Stimulated activated CD4-positive, alpha-beta T cell treated with anti-CD3 and anti-CD28 coated beads, Interleukin-4, amount 100 ng/mL, for 1 hour (primary cell): ENCODE measurements around the gene C7.
"Not testable (repeated sequence)": the region's sequence is repeated elsewhere in the genome, so short reads cannot be mapped to it uniquely, and the experiment has no call there.

Source experiments
- DNase-seq: peaks from one replicate; pipeline ENCODE4 v3.0.0-alpha.2; 2020

Gene C7

DNA sequence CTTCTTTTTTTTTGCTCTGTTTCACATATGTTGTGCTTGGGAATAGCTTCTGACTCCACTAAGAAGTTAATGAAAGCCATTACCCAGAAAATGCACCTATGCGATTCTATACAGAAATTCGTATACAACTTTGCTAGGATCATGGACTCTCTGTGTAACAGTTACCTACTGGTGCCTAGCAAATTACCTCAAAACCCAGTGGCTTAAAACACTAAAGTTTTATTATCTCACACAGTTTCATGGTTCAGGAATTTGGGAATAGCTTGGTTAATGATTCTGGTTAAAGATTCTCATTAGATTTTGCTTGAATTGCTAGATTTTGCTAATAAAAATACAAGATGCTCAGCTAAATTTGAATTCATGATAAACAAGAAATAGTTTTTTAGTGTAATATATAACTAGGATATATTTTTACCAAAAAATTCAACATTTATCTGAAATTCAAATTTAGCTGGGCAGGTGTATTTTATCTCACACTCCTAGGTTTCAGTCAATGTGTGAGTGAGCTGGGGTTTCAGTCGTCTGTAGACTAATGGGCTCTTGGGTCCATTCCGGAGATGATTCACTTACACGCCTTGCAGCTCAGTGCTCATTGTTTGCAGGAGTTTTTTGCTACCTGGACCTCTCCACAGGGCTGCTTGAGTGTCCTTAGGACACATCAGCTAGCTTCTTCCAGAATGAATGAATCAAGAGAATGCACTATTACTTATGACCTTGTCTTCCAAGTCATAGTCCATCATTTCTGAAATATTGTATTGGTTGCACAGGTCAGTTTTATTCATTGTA lies 86.7 kb downstream of the C7 start:
- no peak for DNase-seq

DNA sequence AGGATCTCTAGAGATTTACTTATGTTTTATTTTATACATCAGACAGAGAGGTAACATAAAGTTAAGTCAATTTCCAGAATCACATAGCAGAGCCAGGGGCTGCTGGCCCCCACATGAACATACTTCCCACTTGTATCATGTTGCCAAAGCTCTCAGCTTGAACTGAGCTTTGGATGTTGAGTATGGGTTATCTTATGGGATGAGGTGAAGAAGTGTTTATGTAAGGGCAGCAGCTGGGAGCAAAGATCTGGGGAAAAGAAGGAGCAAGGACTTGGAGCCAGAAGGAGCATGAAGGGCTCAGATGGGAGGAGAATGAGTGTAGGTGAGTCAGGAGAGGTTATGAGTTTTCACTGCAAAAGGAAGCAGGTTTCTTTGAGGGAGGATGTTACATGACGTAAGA lies 89.8 kb downstream of the C7 start:
- no peak for DNase-seq

DNA sequence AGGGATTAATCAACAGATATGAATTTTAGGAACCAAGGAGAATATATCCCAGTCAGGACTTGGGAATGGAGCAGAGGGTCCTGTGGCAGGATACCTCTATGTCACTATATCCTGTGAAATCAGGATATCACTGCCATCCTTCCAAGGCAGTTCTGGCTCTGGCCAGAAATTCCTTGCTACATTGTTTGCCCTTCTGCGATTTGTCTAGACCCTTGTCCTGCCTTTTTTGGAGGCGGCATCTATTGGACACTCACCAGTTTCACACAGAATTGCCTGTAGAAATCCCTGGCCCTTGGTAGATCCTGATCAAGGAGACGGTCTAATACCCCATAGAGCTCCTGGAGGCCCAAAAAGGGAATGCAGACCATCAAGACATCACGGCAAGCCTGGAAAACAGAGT lies 90.7 kb downstream of the C7 start:
- DNase-seq, result no peak

DNA sequence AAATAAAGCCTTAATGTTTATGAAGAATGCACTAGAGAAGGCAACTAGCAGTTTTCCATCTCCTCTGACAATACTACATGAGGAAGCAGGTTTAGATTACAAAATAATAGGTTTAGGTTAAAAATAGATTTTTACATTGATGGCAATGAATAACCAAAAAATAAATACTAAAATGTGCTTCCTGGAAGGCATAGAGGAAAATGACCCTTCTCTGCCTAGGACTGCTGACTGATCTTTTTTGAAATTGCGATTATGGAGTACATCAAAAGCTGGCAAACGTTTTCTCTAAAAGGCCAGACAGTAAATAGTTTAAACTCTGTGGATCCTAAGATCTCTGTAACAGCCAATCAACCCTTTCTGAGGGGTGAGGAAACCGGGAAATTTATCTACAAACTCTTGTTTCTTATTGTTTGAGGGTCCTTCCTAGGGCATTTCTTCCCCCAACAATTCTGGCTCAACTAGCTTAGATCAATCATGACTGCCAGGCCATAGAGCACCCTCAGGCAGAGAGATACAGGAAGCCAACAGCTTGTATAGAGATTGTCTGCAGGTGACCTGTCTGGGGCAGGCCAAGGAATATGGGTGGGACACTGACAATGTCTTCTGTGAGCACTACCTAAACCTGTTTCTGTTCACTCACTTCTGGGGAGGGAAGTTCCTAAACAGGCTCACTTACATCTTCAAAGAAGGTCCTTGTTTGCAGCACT lies 94.5 kb downstream of the C7 start:
- no peak for DNase-seq

DNA sequence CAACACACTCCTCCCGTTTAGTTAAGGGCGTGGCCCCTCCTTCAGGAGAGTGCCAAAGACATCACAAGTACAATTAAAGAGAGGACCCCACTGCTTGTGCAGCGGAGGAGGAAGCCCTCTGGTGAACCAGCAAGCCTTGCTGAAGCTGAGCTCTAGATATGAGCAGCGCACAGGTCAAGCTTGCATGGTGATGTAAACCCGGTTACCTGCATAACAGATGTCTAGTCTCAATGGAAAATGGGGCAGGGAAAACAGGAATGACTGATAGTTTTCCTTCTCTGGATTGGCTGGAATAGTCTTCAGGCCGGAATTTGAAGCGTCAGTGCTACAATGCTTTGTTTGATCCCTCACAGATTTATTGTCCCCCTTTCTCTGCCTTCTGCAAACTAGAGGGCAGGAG lies 95.6 kb downstream of the C7 start:
- DNase-seq, result no peak

DNA sequence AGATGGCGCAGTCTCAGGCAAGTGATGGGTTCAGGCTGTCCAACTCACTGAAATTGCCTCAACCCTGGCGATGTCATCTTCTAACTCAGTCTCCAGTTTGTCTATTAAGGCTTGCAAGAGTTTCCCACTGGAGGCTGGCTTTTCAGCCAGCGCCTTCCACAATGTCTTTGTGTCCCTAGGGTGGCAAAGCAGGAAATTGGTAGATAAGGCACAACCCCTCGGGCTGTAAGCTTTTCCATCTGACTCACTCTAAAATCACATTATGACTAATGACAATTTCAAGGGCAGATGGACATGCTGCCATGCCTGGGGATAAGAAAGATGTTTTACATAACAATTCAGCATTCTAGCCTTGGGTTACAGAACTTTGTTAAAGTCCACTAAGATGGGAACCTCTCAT lies 99.9 kb downstream of the C7 start:
- no peak for DNase-seq

DNA sequence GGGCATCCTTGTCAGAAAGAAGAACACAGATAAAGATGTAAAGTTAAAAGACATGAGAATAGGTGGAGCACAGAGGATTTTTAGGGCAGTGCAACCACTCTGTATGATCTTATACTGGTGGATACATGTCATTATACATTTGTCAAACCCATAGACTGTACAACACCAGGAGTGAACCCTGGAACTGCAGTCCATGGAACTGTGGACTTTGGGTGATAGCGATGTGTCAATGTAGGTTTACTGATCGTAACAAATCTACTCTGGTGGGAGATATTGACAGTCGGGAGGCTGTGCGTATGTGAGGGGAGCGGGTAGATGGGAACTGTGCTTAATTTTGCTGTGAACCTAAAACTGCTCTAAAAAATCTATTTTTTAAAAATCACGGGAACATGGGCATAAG lies 101.3 kb downstream of the C7 start:
- DNase-seq, result no peak

DNA sequence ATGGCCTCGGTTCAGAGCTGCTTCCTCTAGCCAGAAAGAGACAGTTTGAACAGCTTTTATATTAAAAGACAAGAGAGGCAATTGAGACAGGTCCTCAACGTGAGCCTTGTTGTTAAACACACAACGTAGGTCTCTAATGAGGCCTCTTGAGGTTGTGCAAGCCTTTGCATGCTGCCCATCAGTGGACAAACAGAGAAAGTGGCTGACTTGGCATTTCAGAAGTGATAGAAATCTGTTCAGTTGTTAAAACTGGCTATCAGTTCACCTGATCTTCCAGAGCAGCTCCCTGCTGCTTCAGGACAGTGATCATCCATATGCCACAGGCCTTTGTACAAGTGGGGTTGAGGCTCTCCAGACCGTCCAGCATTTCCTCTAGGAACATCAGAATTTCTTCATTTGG lies 103.0 kb downstream of the C7 start:
- DNase-seq, result no peak

DNA sequence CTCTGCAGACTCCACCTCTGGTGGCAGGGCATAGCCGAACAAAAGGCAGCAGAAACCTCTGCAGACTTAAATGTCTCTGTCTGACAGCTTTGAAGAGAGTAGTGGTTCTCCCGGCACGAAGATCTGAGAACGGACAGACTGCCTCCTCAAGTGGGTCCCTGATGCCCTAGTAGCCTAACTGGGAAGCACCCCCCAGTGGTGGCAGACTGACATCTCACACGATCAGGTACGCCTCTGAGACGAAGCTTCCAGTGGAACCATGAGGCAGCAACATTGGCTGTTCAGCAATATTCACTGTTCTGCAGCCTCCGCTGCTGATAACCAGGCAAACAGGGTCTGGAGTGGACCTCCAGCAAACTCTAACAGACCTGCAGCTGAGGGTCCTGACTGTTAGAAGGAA lies 113.3 kb downstream of the C7 start:
- not testable (repeated sequence) for DNase-seq
